ENCODE data around the gene MED27.
A peak's percentile ranks its signal among the peaks of the same experiment; 100 is the strongest.

The MED27 gene

GRCh38 chr9:131915181-131915580 lies 164.5 kb downstream of the MED27 start:
- Mint-ChIP-seq H3K4me3 (no peak overlapping the region), H3K36me3 (ENCODE audit: low read depth) (peaks cover 9% of the 10 kb centered on the region), H3K27me3 (no peaks in the 10 kb centered on the region), H3K9me3 (no peaks in the 10 kb centered on the region), H3K27ac (no peak overlapping the region), H3K4me1 (ENCODE audit: low read depth) (peaks cover 6% of the 10 kb centered on the region)
- DNase-seq: no peak

DNA sequence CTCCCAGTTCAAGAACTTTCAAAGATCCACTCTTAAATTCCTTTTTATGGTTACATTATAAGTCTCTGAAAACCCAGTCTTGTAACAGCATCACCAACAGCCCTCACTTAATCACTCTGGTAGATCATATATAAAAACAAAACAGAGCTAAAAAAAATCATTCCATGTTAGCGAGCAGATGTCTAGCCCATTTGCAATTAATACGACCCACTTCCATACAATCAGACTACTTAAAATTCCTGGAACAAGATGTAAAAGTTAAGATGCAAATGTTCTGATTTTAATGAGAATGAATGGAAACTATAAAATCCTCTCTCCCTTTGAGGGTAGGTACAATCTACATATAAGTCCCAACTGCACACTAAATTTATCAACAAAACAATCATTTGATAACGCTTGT lies 167.0 kb downstream of the MED27 start:
- H3K9me3 Mint-ChIP-seq: no peaks in the 10 kb centered on the region
- no peaks in the 10 kb centered on the region for H3K4me1 Mint-ChIP-seq (ENCODE audit: low read depth)
- H3K4me3 Mint-ChIP-seq: no peak overlapping the region
- no peak for DNase-seq
- peaks cover 9% of the 10 kb centered on the region for H3K36me3 Mint-ChIP-seq (ENCODE audit: low read depth)
- no peak overlapping the region for H3K27ac Mint-ChIP-seq
- H3K27me3 Mint-ChIP-seq: no peaks in the 10 kb centered on the region

- Mint-ChIP-seq H3K27me3 (no peaks in the 10 kb centered on the region), H3K27ac (no peak overlapping the region), H3K36me3 (ENCODE audit: low read depth) (peaks cover 11% of the 10 kb centered on the region), H3K4me1 (ENCODE audit: low read depth) (no peaks in the 10 kb centered on the region), H3K4me3 (no peak overlapping the region), H3K9me3 (no peaks in the 10 kb centered on the region)
- no peak for DNase-seq
Measured at GRCh38 chr9:131912069-131912468, 167.6 kb downstream of the MED27 start.

- Mint-ChIP-seq H3K36me3 (ENCODE audit: low read depth) (peaks cover 18% of the 10 kb centered on the region), H3K9me3 (no peaks in the 10 kb centered on the region), H3K27ac (no peak overlapping the region), H3K27me3 (no peaks in the 10 kb centered on the region), H3K4me1 (ENCODE audit: low read depth) (no peaks in the 10 kb centered on the region), H3K4me3 (no peak overlapping the region)
- DNase-seq: no peak
Measured at GRCh38 chr9:131910572-131910971, 169.1 kb downstream of the MED27 start.

DNA sequence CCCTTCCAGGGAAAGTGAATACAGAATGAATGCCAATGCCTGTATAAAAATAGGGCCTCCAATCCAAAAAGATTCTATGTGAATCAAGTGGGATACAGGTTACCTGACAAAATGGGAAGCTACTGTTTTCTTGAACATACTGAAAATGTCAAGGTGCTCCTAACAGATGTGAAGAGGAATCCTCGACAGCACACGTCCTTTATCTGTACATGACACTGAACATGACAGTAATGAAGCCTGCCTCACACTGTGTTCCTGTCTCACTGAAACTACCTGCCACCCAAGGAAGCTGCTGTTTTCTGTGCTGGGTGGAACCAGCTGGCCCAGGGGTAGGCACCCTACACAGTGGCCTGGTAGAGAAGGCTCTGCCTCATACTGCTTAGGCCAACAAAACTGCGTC lies 174.5 kb downstream of the MED27 start:
- no peaks in the 10 kb centered on the region for H3K9me3 Mint-ChIP-seq
- no peak for DNase-seq
- no peaks in the 10 kb centered on the region for H3K27me3 Mint-ChIP-seq
- no peaks in the 10 kb centered on the region for H3K4me1 Mint-ChIP-seq (ENCODE audit: low read depth)
- H3K27ac Mint-ChIP-seq: no peak overlapping the region
- H3K36me3 Mint-ChIP-seq (ENCODE audit: low read depth): peaks cover 14% of the 10 kb centered on the region
- H3K4me3 Mint-ChIP-seq: no peak overlapping the region

- Mint-ChIP-seq H3K4me1 (ENCODE audit: low read depth) (no peaks in the 10 kb centered on the region), H3K9me3 (no peaks in the 10 kb centered on the region), H3K4me3 (no peak overlapping the region), H3K27ac (no peak overlapping the region), H3K27me3 (no peaks in the 10 kb centered on the region), H3K36me3 (ENCODE audit: low read depth) (peaks cover 11% of the 10 kb centered on the region)
- no peak for DNase-seq
Measured at GRCh38 chr9:131899296-131900228, 180.1 kb downstream of the MED27 start.

GRCh38 chr9:131892902-131893500 lies 186.7 kb downstream of the MED27 start:
- Mint-ChIP-seq H3K36me3 (ENCODE audit: low read depth) (peaks cover 45% of the 10 kb centered on the region), H3K27me3 (no peaks in the 10 kb centered on the region), H3K4me1 (ENCODE audit: low read depth) (no peaks in the 10 kb centered on the region), H3K4me3 (no peak overlapping the region), H3K9me3 (no peaks in the 10 kb centered on the region), H3K27ac (no peak overlapping the region)
- DNase-seq: no peak

DNA sequence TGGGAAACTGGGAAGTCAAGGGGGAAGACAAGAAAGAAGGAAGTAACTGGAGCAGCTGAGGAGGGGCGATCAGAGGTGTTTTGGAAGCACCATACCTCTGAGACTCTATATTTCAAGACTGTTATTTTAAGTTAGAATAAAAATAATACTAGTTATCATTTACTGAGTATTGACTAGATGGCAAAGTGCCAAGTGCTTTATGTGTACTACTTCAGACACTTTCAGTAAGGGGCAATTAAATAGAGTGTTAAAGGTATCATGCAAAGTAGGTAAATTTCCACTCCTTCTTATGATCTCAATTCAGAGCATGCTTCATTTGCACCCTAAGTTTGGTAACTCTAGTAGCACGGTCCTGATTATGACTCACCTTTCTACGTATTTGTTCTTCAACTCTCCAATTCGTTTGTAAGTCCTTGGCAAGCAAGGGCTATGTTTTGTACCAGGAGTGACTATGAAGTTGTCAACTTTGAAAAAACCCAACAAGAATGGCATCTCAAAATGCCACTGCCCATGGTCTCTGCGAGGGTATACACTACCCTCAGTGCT lies 187.4 kb downstream of the MED27 start:
- no peak for DNase-seq
- Mint-ChIP-seq H3K9me3 (no peaks in the 10 kb centered on the region), H3K36me3 (ENCODE audit: low read depth) (peaks cover 51% of the 10 kb centered on the region), H3K27ac (no peak overlapping the region), H3K4me1 (ENCODE audit: low read depth) (no peaks in the 10 kb centered on the region), H3K4me3 (no peak overlapping the region), H3K27me3 (no peaks in the 10 kb centered on the region)

- H3K27me3 Mint-ChIP-seq: no peaks in the 10 kb centered on the region
- DNase-seq: no peak
- H3K4me1 Mint-ChIP-seq (ENCODE audit: low read depth): no peaks in the 10 kb centered on the region
- H3K4me3 Mint-ChIP-seq: no peak overlapping the region
- H3K36me3 Mint-ChIP-seq (ENCODE audit: low read depth): peaks cover 51% of the 10 kb centered on the region
- H3K27ac Mint-ChIP-seq: no peak overlapping the region
- no peaks in the 10 kb centered on the region for H3K9me3 Mint-ChIP-seq
Measured at GRCh38 chr9:131891598-131891997, 188.1 kb downstream of the MED27 start.

DNA sequence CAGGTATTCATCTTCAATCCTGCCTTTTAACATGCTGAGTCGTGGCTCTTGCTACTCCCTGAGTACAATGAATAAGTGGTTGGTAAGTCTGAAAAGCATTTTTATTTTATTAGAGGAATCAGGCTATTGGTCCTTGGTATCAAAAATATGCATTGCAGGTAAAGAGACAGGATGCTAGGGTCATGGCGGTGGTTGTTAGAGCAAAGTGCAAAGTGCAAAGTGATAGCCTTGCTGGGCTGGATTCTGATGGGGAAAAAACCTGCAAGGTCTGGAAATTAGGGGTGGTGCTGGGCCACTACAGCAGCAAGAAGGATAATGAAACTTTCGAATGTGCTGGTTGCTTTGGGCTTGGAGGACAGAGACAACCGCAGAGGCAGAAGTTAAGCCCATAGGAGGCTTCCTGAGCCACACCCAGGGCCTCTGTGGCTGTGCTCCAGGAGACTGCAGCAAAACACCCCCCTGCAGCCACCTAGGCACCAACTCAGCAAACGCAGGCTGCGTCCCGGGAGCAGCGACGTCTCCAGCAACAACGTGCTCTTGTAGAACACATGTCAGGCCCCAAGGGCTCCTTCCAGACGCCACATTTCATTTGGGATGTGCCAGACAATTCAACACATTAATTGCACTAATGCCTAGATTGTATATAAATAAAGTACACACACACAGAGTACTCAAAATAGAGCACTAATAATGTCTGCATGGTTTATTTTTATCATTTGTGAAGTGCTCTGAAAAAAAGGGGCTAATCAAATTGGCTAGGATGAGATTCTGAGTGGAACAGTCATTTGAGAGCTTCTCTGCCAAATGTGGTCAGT lies 190.0 kb downstream of the MED27 start:
- Mint-ChIP-seq H3K27me3 (no peaks in the 10 kb centered on the region), H3K36me3 (ENCODE audit: low read depth) (peaks cover 51% of the 10 kb centered on the region), H3K9me3 (no peaks in the 10 kb centered on the region), H3K4me3 (no peak overlapping the region), H3K27ac (no peak overlapping the region), H3K4me1 (ENCODE audit: low read depth) (no peaks in the 10 kb centered on the region)
- no peak for DNase-seq

GRCh38 chr9:131888923-131889322 lies 190.7 kb downstream of the MED27 start:
- Mint-ChIP-seq H3K36me3 (ENCODE audit: low read depth) (peaks cover 52% of the 10 kb centered on the region), H3K4me3 (no peak overlapping the region), H3K9me3 (no peaks in the 10 kb centered on the region)

DNA sequence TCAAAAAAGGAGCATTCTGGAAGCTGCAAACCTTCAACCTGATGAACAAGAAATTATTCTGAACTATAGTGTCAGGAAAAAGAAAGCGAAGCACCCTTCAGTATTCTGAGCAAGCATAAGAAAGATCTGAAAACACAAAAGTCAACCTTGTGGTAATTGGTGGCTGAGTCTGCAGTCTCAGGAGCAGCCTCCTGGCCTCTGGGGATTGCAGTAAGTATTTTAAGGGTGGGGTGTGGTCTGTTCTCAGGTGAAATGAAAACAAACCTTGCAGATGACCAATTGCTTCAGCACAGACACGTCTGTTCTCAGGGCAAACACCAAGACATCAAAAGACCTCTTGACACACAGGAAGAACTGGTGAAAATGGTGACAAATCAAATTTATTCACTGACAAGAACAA lies 192.0 kb downstream of the MED27 start:
- Mint-ChIP-seq H3K27ac (no peak overlapping the region), H3K4me3 (no peak overlapping the region), H3K36me3 (ENCODE audit: low read depth) (peaks cover 46% of the 10 kb centered on the region), H3K27me3 (no peaks in the 10 kb centered on the region), H3K4me1 (ENCODE audit: low read depth) (no peaks in the 10 kb centered on the region), H3K9me3 (no peaks in the 10 kb centered on the region)
- DNase-seq: no peak

More at GRCh38 chr9:131888923-131889322, 190.7 kb downstream of the MED27 start:
- DNase-seq: no peak
- H3K27ac Mint-ChIP-seq: no peak overlapping the region
- no peaks in the 10 kb centered on the region for H3K27me3 Mint-ChIP-seq
- no peaks in the 10 kb centered on the region for H3K4me1 Mint-ChIP-seq (ENCODE audit: low read depth)

DNA sequence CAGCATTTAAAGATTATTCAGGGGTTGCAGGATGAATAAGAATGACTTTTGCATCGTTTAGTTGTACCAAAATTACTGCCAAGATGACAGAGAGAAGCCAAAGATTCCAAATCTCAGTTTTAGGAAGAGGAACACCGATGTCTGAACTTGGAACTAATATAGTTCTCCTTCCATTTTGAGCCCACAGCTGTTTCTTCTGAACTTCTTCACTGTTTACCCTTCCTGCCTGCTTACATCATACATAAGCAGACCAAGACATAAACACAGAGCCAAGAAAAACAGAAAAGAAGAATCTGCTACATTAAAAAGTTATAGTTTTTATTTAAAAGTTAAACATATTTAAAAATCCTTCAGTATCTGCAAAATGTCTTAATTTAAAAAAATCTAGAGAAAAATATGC lies 192.8 kb downstream of the MED27 start:
- Mint-ChIP-seq H3K27me3 (no peaks in the 10 kb centered on the region), H3K36me3 (ENCODE audit: low read depth) (peaks cover 47% of the 10 kb centered on the region), H3K9me3 (no peaks in the 10 kb centered on the region), H3K4me3 (no peak overlapping the region), H3K4me1 (ENCODE audit: low read depth) (peaks cover 3% of the 10 kb centered on the region), H3K27ac (no peak overlapping the region)
- DNase-seq: no peak

DNA sequence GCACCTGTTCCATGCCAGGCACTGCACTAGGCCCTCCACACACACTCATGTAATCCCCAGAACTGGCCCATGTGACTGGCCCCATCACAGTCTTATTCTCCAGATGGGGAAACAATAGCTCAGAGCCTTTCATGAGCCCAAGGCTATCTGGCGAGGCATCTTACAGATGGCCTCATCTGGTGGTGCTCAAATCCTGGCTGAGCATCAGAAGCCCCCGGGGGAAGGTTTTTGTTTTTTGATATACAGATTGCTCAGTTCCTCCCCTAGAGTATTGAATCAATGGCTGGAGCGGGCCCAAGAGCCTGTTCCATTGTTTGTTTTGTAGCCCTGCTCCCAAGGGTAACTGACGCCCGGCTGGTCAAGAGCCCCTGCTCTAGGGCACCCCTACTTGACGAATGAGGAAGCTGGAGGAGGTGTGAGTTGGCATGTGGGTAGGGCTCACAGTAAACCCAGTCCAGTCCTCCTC lies 194.5 kb downstream of the MED27 start:
- Mint-ChIP-seq H3K36me3 (ENCODE audit: low read depth) (peaks cover 32% of the 10 kb centered on the region), H3K27me3 (no peaks in the 10 kb centered on the region), H3K9me3 (no peaks in the 10 kb centered on the region), H3K4me1 (ENCODE audit: low read depth) (peaks cover 7% of the 10 kb centered on the region), H3K27ac (no peak overlapping the region), H3K4me3 (no peak overlapping the region)
- peak; percentile 20 for DNase-seq
